Chondrocyte (in vitro differentiated cells): ENCODE results near the gene SUMF1. TPM values are rescaled to one million over a fixed set of nuclear protein-coding genes. Genes with fewer than 3 reads are reported as not detected.

Experiments
- DNase-seq: peaks from one replicate; pipeline ENCODE4 v3.0.0; 2021; ENCODE audit warnings: mixed read lengths, low spot score
- H3K27ac Mint-ChIP-seq: one replicate; pipeline ENCODE4 v1.8.0; 2021; ENCODE audit warnings: mild to moderate bottlenecking, moderate library complexity, mixed read lengths; ENCODE audit not compliant: unreplicated experiment
- H3K27me3 Mint-ChIP-seq: 2 replicates; pipeline ENCODE4 v1.8.0; 2021; ENCODE audit warnings: low read depth, mixed read lengths
- H3K36me3 Mint-ChIP-seq: 2 replicates; pipeline ENCODE4 v1.8.0; 2021; ENCODE audit warnings: low read depth, mixed read lengths
- H3K4me1 Mint-ChIP-seq: 2 replicates; pipeline ENCODE4 v1.8.0; 2021; ENCODE audit warnings: low read depth, mild to moderate bottlenecking, mixed read lengths
- H3K4me3 Mint-ChIP-seq: one replicate; pipeline ENCODE4 v1.8.0; 2021; ENCODE audit warnings: mild to moderate bottlenecking, moderate library complexity, mixed read lengths; ENCODE audit not compliant: unreplicated experiment
- H3K9me3 Mint-ChIP-seq: 2 replicates; pipeline ENCODE4 v1.8.0; 2021; ENCODE audit warnings: low read depth, mixed read lengths
- CTCF ChIP-seq: fragments of 200-600 bp; sonication (generic); IDR thresholded peaks from 2 replicates; pipeline ENCODE4 v1.5.0; 2021; ENCODE audit warnings: antibody characterized with exemption, mild to moderate bottlenecking, moderate library complexity
- total RNA-seq: library from RNA; stranded (reverse); gene quantifications from 3 replicates; pipeline ENCODE4 v1.2.1, GENCODE V29; 2021

SUMF1 gene
- total RNA-seq, 1 donor from 2014 or later = 33.0 TPM

GRCh38 chr3:4511491-4512262 is 44.6 kb upstream of the SUMF1 start:
- Mint-ChIP-seq H3K9me3 (no peaks in the 10 kb centered on the region), H3K27me3 (no peaks in the 10 kb centered on the region), H3K4me1 (peaks cover 21% of the 10 kb centered on the region), H3K36me3 (no peaks in the 10 kb centered on the region), H3K27ac (no peak overlapping the region), H3K4me3 (no peak overlapping the region)
- TF ChIP-seq CTCF = no peak
- DNase-seq = no peak

DNA sequence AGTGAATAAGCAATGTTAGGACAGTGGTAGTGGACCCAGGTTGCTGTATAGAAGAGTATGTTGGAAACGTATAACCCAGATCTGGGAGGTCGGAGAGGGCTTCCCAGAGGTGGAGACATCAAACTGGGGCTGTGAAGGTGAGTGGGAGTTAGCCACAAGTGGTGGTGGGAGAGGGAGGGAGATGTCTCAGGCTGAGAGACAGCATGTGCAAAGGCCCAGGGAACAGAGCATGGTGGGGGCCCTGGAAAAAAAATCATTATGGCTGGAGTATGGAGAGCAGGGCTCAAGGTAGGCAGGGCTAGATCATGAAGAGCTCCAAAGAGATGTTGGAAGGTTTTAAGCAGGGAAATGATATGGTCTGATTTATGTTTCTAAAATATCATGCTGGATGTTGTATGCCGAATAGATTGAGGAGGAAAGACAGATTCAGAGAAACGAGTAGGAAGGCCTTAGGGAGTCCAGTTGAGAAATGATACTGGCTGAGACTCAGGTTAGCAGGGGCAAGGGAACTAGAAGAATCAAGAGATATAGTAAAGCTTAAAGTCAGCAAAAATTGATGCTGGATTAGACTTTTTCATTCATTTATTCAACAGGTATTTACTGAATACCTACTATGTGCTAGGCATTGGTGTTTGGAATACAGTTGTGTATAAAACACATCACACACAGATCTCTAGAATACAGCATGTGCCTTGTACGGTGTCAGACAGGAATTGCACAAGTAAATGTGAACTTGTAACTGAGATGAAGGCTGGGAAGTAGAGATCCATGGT is 43.1 kb upstream of the SUMF1 start:
- Mint-ChIP-seq H3K9me3 (no peaks in the 10 kb centered on the region), H3K27ac (no peak overlapping the region), H3K27me3 (no peaks in the 10 kb centered on the region), H3K36me3 (no peaks in the 10 kb centered on the region), H3K4me1 (peaks cover 35% of the 10 kb centered on the region), H3K4me3 (no peak overlapping the region)
- TF ChIP-seq CTCF = no peak
- no peak for DNase-seq

- no peak overlapping the region for H3K4me3 Mint-ChIP-seq
- no peak for DNase-seq
- H3K4me1 Mint-ChIP-seq = peaks cover 43% of the 10 kb centered on the region
- H3K27ac Mint-ChIP-seq = no peak overlapping the region
- no peaks in the 10 kb centered on the region for H3K9me3 Mint-ChIP-seq
- H3K27me3 Mint-ChIP-seq = no peaks in the 10 kb centered on the region
- TF ChIP-seq CTCF = no peak
- H3K36me3 Mint-ChIP-seq = no peaks in the 10 kb centered on the region
Observed at GRCh38 chr3:4509043-4509442, 42.0 kb upstream of the SUMF1 start.

DNA sequence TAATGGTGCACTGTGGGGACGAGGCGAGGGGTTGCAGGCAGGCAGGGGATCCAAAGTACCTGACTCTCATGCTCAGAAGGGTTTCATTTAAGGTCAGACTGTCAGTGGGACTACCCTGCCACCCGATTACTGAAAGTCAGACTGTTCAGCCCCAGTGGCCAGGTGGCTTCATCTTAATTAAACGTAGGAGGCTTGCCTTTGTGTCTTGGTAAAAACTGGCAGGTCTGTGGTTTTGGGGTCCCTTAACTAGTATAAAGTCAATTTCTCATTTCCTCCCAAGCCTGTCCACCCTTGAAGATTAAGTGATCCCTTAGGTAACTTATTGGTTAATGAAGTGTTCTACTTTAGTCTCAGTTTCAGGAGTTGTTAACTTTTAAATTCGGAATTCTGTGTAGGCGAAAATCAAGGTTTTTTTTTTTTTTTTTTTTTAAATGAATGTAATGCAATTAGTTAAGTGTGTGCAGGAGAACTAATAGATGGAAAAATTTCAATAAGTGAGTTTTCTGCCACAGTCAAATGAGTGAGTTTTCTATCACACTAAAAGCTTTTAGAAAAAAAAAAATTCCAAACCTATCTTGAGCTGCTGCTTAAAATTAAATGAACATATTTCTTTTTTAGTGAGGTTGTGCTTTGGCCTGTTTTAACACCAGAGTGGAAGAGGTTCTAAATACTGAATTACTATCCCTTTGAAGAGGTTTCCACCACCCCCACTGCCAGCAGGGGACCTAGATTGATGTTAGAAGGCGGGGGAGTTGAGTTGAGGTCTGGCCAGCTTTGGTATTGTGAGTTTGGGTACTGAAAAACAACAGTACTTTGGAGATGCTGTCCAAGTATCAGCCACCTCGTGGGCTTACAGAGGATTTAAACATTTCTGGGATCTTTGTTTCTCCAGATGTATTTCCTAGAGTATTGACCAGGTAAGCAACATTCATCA is 41.2 kb upstream of the SUMF1 start:
- TF ChIP-seq CTCF = no peak
- DNase-seq = no peak
- Mint-ChIP-seq H3K4me3 (no peak overlapping the region), H3K36me3 (no peaks in the 10 kb centered on the region), H3K27ac (peak overlapping the region; percentile 90), H3K27me3 (no peaks in the 10 kb centered on the region), H3K4me1 (peaks cover 46% of the 10 kb centered on the region), H3K9me3 (no peaks in the 10 kb centered on the region)
